Stimulated activated CD4-positive, alpha-beta T cell treated with anti-CD3 and anti-CD28 coated beads, Interleukin-1b, Interleukin-23, amount 100 ng/mL, for 24 hours (primary cell): Measurements from ENCODE around the gene UGT1A7.

Source experiments
- DNase-seq, 4 experiments: peaks; one replicate each; pipeline ENCODE4 v3.0.0-alpha.2; 2020; ENCODE audit warnings: low read depth in 4 of 4, low spot score in 1 of 4

Gene UGT1A7

DNA sequence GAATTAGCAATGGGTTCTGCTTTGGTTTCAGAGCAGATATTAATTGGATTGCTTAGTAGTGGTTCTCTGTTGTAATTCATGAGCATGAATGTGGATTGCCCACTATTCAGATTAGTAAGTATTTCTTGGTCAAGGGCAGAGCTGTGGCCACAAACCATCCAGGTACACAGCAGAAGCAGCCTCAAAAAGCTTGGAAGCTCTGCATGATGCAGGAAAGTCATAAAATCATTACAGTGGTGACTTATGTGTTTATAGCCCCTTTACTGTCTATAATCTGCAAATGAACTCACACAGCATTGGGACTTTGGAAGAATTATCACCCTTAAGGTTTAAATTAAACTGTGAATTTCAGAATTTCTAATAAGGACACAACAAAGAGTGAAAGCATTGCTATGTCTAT is 76.4 kb downstream of the UGT1A7 start:
- DNase-seq, result no peak

DNA sequence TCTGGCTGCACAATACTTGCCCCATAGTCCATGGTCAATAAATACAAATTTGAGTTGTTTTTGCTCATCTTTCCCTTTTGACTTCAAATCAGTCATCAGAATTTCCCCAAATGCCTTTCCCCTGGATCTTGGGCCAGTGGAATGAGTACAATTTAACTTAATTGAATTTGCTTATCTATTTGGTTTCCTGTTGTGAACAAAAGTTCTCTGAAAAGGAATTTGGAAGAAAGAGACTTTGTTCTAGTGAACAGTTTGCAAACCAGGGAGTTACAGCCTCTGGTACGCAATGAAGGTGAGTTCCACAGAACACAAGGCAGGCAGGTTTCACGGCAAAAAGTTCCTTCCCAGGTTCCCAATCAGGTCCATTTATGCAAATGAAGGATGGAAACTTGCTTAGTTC is 77.1 kb downstream of the UGT1A7 start:
- DNase-seq, result no peak

DNA sequence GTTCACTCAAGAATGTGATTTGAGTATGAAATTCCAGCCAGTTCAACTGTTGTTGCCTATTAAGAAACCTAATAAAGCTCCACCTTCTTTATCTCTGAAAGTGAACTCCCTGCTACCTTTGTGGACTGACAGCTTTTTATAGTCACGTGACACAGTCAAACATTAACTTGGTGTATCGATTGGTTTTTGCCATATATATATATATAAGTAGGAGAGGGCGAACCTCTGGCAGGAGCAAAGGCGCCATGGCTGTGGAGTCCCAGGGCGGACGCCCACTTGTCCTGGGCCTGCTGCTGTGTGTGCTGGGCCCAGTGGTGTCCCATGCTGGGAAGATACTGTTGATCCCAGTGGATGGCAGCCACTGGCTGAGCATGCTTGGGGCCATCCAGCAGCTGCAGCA is 78.3 kb downstream of the UGT1A7 start, which contains the start of gene UGT1A1:
UGT1A1 (plus strand) TSS at position 228 of the 400 bp plus-strand sequence; CDS start at position 246, 18 bp downstream.
- DNase-seq, result no peak

DNA sequence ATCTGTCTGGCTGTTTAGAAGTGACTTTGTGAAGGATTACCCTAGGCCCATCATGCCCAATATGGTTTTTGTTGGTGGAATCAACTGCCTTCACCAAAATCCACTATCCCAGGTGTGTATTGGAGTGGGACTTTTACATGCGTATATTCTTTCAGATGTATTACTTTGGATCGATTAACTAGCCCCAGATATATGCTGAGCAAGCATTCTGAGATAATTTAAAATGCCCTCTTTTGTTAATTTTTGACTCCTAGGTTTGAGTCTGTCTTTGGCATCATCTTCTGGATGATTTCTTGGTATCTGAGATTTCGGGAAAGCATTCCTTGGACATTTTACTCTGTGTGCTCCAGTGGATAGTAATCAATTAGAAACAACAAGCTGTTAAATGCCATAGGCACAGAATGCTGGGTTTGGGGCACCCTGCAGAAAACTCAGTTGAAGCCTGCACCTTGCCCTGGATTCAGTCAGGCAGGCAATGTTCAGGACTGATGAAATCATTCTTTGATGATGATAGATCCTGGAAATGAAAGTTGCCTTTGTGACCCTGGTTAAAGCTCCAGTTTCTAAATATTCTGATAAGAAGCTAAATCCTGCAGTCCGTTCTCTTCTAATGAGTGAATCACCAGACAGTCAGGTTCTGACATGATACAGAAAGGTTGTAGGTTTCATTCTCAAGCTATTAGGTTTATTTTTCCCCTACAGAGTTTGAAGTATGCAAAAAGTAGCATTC is 79.5 kb downstream of the UGT1A7 start:
- DNase-seq, result no peak

DNA sequence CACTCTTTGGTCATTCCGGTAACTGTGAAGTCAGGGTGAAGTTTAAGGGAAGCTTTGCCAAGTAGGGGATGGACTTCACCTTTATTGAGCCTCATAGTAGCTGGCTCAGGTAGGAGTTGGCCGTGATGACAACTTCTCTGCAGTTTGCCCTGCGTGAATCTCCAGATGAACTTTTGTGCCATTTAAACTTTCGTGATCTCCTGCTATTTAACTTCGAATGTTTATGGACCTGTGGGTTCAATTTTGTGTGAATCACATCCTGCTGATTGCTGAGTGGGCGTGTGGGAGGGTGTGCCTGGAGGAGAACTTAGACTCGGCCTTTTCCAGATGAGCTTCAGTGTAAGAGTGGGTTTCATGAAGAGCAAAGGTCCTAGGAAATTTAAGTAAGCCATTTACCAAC is 82.6 kb downstream of the UGT1A7 start:
- DNase-seq, result no peak

DNA sequence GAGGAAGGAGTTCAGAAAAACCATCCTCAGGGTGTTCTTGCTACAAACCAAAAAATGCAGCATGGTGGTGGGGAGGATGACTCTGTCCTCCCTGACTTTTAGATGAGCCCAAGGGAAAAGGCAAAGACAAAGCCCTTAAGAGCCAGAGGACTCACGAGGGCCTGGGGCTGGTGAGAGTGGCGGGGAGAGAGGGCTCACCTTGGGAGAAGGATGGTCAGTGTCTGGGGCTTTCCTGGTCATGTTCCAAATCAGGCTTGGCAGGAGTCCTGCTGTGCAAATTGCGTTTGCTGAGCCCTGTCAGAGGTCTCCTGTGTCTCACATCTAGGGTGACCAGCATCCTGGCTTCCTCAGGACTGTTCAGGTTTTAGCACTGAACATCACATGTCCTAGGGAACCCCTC is 83.1 kb downstream of the UGT1A7 start:
- no peak for DNase-seq

DNA sequence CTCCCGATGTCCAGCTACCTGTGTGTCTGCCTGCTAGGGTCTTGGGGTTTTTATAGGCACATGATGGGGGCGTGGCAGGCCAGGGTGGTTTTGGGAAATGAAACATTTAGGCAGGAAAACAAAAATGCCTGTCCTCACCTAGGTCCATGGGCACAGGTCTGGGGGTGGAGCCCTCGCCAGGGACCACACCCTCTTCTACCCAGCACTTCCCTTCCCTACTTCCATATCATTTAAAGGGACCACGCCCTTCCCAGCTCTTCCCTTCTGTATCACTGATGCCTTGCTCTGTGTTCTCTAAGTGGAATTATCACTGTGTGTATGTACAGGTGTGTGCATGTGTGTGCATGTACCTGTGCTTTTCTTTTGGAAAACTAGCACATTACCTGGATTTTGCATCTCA is 84.7 kb downstream of the UGT1A7 start:
- no peak for DNase-seq

DNA sequence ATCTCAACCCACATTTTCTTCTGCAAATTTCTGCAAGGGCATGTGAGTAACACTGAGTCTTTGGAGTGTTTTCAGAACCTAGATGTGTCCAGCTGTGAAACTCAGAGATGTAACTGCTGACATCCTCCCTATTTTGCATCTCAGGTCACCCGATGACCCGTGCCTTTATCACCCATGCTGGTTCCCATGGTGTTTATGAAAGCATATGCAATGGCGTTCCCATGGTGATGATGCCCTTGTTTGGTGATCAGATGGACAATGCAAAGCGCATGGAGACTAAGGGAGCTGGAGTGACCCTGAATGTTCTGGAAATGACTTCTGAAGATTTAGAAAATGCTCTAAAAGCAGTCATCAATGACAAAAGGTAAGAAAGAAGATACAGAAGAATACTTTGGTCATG is 86.4 kb downstream of the UGT1A7 start:
- DNase-seq, result no peak

DNA sequence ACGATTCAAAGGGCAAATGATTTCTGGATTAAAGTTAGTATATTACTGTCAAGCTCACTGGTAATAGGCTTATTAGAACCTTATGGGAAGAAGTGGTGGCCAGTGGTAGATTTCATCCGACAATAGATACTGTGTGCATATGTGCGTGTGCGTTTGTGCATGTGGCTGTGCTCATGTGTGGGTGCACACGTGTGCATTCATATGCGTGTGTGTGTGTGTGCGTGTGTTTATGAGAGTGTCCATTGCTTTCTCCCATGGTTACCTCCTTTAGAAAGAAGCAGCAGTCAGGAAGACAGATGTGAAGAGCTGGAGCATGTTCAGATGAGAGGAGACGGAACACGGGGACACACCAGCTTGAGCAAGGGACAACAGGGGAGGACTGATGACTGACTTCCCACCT is 87.6 kb downstream of the UGT1A7 start:
- no peak for DNase-seq

DNA sequence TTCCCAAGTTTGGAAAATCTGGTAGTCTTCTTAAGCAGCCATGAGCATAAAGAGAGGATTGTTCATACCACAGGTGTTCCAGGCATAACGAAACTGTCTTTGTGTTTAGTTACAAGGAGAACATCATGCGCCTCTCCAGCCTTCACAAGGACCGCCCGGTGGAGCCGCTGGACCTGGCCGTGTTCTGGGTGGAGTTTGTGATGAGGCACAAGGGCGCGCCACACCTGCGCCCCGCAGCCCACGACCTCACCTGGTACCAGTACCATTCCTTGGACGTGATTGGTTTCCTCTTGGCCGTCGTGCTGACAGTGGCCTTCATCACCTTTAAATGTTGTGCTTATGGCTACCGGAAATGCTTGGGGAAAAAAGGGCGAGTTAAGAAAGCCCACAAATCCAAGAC is 90.5 kb downstream of the UGT1A7 start:
- DNase-seq, result no peak

DNA sequence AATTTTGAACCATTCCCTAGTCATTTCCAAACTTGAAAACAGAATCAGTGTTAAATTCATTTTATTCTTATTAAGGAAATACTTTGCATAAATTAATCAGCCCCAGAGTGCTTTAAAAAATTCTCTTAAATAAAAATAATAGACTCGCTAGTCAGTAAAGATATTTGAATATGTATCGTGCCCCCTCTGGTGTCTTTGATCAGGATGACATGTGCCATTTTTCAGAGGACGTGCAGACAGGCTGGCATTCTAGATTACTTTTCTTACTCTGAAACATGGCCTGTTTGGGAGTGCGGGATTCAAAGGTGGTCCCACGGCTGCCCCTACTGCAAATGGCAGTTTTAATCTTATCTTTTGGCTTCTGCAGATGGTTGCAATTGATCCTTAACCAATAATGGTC is 90.9 kb downstream of the UGT1A7 start:
- no peak for DNase-seq

DNA sequence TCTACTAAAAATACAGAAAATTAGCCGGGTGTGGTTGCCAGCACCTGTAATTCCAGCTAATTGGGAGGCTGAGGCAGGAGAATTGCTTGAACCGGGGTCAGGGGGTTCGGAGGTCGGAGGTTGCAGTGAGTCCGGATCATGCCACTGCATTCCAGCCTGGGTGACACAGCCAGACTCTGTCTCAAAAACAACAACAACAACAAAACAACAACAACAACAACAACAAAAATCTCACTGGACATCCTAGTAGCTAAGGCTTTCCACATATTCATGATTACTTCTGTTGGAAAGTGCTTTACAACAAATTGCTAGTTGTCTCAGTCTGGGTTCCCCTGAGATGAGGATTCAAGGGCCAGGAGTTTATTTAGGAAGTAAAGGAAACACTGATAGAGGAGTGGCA is 92.2 kb downstream of the UGT1A7 start:
- no peak for DNase-seq

DNA sequence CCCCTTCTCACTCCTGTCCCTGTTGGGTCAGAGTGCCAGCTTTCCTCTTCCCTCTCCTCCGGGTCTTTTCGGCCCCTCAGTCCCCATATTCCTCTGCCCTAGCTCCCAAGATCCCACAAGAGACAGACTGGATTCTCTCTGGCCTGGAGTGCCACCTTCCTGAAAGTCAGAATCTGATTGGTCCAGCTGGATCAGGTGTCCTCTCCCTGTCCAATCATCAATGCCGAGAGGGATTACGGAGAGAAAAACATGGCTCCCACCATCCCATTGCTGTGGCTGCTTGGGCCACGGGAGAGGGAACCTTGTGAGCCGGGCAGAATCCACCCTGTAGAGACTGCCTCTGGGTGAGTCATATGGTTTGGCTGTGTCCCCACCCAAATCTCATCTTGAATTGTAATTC is 93.7 kb downstream of the UGT1A7 start:
- DNase-seq, result no peak

DNA sequence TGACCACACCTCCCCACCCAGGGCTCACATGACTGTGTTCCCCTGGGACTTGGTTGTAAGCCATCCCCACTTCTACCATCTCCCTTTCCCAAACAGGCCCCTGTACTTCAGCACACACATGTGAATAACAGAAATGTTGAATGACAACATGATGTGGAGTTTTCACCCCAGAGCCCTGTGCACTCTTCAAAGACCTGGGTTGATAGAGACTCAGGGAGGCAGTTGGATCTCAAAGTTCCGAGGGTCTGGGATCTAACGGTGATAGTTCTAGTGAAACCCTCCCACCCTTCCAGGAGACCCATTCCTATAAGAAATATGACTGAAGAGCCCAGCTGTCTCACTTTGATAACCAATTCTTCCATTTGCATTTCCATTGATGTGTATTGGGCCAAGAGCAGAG is 96.3 kb downstream of the UGT1A7 start, which contains the start of gene MROH2A:
MROH2A (plus strand) TSS at position 301 of the 400 bp plus-strand sequence. CDS start 1,029 bp downstream, outside the sequence.
- no peak for DNase-seq

DNA sequence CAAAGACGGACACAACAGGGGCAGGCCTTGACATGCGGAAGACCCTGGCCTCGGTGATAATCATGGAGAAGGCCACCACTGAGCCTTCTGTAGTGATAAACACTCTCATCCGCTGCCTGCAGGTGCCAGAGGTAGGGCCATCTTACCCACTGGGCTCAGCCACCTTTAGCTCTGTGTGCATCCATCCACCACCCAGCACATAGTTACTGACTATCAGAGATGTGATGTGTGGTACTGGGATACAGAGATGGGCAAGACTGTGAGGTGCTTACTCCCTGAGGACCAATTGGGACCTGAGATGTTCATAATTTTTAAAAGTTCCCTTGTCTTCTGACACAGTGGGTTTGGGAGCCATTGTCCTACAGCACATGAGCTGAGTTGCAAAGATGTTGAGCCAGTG is 98.0 kb downstream of the UGT1A7 start:
- no peak for DNase-seq

DNA sequence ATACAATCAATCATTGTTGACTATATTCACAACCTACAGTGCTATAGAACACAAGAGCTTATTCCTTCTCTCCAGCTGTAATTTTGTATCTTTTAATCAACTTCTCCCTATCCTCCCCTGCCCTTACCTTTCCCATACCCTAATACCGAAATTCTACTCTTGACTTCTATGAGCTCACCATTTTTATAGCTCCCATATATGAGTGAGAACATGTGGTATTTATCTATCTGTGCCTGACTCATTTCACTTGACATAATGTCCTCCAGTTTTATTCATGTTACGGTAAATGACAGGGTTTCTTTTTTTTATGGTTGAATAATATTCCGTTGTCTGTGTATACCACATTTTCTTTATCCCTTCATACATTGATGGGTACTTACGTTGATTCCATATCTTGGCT is 99.1 kb downstream of the UGT1A7 start:
- DNase-seq, result no peak

DNA sequence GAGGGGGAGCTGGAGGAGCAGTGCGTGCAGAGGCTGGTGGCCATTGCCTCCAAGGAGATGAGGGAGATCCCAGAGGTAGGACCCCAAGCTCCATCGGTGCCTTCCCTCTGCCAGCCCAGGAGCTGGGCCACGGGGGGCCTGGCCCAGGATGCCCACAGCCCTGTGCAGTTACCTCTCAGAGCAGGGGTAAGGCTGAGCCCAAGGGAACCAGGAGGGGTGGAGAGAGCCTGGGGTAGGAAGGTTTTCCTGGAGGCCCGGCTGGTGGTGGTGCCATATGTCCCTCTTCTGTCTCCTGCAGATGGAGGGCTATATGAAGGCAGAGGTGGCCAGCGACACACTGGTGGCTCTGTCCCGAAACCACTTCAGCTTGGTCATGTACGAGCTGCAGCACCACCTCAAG is 107.9 kb downstream of the UGT1A7 start:
- no peak for DNase-seq

DNA sequence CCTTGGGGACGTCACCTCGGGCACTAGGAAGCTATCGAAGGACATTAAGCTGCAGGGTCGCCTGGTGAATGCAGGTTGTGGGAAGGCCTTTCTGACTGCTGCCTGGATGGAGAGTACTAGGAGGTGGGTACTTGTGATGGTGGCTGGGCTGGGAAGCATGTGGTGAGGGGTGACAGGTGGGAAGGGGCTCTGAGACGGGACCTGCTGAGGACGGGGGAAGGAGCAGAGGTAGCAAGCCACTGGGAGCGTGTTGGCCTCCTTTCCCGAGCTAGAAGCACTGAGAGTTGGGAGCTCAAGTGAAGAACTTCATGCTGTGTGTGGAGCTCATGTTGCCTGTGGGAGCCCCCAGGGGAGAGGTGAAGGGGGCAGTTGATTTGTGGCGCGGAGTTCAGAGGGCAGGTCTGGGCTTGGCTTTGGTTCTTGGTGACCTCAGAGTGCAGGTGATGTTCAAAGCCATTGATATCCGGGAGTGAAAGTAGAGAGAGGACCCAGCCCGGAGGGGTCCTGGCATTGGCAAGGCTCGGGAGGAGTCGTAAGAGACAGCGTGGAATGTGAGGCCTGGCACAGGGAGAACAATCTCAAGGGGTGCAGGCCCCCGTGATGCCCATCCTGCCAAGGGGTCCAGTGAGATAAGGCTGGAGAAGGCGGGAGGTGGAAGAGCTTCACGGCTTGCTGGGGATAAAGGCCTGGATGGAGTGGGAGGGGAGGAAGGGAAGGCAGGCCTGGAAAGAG is 109.6 kb downstream of the UGT1A7 start:
- DNase-seq, result no peak

DNA sequence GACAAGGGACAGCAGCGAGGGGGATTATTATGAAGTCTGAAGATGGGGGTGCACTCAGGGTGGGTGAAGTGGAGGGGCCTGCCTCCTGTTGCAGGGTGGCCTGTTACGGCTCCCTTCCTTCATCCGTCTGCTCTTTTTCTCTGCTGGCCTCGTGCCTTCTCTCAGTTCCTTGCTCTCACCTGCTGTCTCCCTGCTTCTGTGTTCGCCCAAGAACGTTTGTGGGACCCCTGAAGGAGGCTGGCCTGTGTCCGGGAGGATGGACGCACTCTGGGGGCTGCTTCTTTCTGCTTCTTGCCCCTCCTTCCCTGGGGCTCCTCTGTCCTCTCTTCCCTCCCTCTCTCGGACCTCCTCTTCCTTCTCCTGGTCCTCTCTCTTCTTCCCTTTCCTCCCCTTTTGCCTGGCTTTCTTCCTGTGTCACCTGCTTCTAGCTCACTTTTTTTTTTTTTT is 110.2 kb downstream of the UGT1A7 start:
- DNase-seq, result no peak

DNA sequence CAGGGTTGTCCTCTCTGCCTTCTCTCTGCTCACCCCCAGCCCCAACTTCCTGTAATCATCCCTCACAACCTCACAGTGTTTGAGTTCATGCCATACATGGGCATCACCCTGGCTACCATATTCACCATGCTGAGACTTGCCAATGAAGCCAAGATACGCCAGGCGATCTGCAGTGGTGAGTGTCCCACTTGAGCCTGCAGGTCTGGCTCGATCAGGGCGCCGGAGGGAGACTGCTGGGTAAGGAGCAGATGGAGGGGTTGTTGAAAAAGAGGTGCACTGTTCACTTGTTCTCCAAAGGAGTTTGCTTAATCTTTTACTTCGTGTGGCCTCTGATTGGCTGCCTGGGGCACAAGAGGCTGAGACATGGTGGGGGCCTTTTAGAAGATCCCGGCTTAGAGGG is 111.0 kb downstream of the UGT1A7 start:
- no peak for DNase-seq

DNA sequence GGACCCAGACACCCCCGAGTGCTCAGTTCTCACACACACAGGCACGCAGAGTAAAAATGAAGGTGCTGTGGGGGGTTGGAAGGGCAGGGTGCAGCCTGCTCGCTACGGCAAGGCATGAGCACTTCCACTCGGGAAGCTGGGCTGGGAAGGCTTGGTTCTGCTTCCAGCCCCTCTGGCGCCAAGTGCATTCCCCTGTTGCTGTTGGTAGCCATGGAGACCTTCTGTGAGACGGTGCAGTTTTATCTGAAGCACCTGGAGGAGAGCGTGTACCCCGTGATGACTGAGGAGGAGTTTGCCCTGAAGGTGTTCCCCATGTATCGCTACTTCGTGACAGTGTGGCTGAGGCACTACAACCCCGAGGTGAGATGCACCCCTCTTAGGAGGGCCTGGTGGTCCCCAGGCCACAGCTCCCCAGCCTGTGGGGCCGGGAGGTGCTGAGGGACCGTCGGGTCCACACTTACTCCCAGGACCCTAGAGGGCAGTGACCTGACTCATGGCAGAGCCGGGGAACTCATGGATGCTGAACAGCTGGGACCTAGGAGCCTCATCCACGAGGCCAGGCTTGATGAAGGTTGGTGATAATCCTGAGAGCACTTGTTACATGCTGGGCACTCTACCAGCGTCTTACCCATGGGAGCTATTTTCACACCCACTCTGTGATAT is 111.9 kb downstream of the UGT1A7 start:
- no peak for DNase-seq

DNA sequence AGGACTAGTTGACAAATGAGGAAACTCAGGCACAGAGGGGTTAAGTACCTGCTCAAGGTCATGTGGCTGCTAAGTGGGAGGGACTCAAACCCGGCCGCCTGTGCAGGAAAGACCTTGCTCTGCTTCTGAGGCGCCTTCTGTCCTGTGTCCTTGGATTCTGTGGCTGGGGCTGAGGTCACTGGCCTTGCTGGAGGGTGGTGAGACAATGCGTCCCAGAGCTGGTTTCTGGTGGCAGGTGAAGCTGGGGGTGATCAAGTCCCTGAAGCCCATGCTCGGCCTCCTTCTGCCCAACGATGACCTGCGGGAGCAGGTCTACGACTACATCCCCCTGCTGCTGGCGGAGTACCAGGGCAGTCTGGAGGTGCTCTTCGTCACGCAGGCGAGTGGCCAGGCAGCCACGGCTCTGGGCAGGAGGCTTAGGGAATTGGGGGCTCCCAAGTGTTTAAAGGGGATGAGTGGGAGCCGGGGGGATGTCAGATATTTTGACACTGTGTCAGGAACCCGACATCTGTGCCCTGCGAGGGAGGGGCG is 112.5 kb downstream of the UGT1A7 start:
- DNase-seq, result no peak
